NCI-H1417 treated with DMSO at 0.1 percent for 48 hours (cell line): ENCODE measurements around the gene NFIB.

Experiments
- DNase-seq: peaks from one replicate; lab custom pipeline; 2025; lab: John Stamatoyannopoulos, UW

The NFIB gene

DNA sequence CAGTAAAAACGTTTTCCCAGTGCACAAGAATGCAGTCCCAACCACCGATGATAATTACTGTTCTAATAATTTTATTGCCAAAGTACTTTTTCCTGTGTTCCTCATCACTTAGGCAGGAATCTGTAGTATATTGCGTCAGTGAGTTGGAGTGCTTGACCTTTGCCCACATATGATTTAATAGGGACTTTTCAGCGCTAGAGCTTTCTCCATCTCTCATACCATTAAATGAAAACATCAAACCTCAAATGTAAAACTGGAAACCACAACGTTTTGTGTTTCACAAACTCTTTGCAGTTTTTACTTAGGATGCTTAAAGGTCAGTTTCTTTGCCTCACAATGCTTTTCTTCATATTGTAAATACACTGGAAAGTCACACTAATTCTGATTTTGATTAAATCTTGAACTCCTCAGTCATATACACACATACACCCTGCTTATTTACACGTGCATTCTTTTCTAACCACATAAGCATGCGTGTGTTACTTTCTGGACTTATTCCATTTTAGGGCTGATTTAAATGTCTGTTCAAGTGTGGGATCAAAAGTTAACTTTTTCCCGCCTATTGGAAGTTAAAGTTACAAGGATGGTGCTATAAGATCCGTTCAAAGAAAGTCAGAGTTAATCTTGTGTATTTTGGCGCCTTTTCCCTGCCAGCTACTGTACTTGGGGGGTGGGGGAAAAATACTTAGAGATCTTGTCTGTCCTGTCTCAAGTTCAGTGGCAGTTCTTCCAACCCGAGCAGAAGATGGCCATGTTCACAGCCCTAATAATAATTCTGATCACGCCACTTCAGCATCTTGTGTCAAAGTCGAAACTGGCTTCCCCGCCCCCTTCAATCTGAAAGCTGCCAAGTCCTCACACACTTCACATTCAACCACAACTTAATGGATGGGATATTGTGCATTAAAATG, 6.6 kb upstream of the NFIB start:
- no peak for DNase-seq

- DNase-seq, result no peak
Measured at GRCh38 chr9:14318934-14319580, 5.1 kb upstream of the NFIB start.

GRCh38 chr9:14318361-14318760, 4.4 kb upstream of the NFIB start:
- DNase-seq, result no peak

DNA sequence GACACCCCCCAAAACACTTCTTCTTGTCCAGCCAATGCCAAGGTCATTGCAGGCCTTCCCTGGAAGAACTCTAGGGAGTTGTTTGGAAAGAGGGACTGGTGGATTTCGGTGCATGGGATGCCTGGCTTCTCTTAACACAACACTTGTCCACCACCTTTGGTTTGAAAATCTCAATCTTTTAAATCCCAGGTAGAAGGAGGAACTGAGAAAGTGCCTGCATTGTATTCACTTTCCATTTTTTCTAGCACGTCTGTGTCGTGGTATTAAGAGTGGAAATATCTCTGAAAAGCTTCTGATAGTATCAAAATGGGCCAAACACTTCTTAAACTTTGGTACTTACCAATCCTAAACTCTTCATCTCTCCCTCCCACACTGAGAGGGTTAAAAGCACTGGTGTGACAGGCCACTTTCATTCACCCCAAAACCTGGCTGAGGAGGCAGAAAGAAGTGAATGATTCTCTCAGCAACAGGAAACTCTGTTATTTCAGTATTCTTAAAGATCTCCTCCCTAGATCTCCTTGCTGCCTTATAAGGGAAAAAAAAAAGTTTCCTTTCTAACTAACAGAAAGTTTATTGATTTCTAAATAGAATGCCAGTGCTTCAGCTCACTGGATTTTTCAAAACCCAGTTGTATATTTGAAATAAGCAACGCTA, 3.9 kb upstream of the NFIB start:
- DNase-seq, result no peak

- no peak for DNase-seq
Measured at GRCh38 chr9:14316602-14317300, 2.8 kb upstream of the NFIB start.

DNA sequence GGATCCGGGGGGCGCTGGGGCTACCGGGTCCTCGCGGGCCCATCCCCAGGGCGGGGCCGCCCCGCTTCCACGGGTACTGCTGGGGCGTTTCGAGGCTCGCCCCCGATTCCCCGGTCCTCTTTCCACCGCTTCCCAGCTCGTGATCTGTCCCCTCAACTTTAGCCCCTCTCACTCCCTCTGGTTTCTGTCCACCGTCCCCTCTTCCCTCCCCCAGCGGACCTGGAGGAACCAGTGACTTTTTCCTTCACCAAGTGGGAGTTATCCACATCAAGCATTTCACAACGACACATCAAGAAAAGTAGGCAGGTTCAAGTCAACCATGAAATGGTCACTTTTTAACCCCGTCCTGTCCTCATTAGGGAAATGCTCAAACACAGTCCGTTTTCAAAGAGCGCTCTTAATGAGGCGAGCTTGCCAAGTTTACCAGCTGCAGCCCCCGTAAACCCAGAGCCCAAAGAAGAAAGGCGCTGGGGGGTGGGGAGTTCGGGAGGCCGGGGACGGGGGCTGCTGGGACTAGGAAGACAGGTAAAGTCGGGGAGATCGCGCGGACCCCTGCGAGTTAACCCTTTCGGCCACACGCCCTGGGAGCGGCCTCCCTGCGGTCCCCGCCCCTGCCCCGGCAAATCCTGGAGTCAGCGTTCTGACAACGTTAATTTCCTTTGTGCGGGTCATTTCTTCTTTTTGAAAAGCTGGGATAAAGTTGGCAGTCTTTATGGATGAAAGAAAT, 2.1 kb upstream of the NFIB start:
- no peak for DNase-seq

DNA sequence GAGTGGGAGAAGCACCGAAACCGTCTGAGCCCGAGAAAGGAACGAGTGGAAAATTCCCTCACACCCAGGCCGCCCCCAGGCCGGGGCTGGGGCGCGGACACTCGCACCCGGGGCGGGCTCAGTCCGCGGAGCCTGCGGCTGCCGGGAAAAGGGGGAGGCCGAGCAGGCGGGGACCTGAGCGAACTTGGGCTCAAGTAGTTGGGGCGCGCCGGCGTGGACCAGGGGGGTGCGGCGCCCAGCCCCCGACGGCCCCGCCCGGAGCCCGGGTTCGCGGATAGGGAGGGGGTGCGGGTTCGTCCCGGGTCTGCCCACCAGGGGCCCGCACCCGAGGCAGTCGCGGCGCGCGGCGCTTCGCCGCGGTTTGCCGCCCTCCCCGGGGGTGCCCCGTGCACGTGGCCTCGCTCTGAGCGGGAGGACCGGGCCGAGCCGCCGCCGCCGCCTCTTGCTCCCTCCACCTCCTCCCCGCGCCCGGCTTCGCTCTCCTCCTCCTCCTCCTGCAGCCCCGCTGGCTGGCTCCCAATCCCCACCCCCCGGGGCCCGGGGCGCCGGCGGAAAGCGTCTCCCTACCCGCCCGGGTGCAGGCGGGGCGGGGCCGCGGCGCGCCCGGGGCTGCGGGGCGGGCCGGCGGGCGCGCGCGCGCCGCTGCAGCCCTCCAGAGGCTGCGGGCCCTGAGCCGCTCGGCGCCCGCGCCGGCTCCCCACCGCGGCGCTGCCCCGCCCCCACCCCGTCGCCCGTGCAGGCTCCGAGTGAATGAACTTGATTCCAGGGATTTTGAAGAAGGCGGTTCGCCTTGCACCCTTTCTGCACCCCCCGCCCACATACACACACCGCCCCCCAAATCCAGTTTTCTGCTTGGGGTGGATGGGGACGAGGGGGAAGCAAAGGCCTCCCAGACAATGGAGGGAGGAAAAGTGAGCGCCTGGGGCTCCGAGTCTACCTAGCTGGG, 1.3 kb upstream of the NFIB start:
- DNase-seq, result no peak

DNA sequence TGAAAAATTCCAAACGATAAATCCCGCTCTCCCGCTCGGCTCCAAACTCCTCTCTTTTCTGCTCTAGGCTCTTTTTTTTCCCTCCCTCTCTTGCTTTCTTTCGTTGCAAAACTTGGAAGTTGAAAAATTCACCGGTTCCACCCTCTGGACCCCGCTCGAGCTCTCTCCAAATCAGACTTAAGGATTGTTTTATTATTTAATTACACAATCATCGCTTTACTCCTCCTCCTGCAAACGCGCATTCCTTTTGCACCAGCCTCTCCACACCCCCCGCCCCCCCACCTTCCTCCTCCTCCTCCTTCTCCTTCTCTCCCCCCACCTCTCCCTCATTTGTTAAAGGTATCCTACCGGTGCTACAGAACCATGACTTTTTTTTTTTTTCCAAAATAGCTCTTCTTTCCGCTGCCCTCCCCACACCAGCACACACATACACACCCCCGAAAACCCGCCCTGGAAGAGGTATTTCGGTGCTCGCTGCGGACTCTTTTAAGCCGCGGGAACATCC, 535 bp upstream of the NFIB start:
- no peak for DNase-seq

GRCh38 chr9:14313378-14313940, 482 bp downstream of the NFIB start:
- no peak for DNase-seq

GRCh38 chr9:14312719-14313377, 1.1 kb downstream of the NFIB start:
- DNase-seq, result no peak

GRCh38 chr9:14311956-14312685, 1.8 kb downstream of the NFIB start:
- no peak for DNase-seq

- no peak for DNase-seq
Measured at GRCh38 chr9:14311171-14311949, 2.6 kb downstream of the NFIB start.

DNA sequence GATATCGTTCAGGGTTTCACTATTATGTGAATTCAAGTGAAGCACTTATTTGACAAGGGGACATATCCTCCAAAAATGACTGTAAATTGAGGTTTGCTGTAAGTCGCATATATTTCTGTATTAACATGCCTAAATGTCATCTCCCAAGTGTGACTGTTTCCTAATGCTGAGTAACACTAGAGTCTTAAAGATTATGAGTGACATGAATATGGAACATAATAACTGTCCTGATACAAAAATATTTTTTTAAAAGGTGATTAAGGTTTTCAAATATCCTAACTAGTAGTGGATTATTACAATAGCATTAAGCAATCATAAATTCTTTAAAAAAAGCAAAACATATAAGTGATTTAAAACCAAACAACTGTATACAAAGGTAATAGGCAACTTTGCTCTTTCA, 3.6 kb downstream of the NFIB start:
- DNase-seq, result no peak

- DNase-seq, result no peak
Measured at GRCh38 chr9:14309403-14309802, 4.5 kb downstream of the NFIB start.

DNA sequence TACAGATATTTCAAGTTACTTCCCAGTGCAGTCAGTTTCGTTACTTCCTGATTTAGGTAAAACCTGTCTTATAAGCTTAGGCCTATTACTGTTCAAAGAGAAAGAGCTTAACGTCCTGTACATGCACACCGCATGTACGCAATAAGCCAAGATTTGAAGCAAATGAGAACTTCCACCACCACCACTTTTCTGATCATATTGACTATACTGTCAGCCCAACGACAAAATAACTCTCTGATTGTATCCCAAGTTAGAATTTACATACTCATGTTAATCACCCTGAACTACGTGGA, 5.1 kb downstream of the NFIB start:
- no peak for DNase-seq

DNA sequence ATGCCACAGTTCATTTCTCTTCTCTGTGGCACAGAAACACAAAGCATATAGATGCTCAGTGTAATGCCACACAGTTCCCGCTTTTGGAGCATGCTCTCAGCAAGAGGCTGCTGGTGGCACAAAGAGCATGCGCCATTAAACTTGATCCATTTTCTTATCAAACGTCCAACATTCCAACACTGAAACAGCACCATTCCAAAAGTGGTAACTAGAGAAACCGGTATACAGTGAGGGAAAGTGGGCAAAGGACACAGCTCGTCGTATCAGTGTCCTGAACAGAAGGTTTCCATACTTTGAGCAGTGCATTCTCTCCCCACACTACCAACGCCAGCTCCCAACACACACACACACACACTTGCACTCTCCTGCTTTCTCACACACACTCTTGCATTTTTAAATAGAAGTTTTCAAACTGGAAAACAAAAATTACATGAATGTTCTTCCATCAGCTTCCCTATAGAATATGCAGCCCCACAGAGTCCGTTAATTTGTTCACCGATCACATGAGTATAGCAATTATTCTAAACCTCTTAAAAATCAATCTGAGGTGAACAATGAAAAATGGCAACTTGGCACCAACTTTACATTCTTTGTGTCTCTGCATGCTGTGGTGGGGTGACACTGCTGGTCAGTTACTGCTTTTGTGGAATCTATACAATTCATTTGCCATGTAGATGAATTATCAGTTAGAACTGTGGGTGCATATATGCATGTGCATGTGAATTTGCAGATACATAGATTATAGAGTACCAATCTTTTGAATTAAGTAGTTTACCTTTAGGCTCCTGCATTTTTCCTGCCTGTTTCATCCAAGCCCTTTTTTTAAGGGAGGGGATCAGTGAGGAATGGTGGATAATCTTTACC, 5.7 kb downstream of the NFIB start:
- DNase-seq, result no peak
